WTC11 (cell line): ENCODE data around the gene CKM.

Experiments used
- ATF1 ChIP-seq: sonication (generic); formaldehyde crosslinking; IDR thresholded peaks from 2 replicates; pipeline ENCODE4 v1.8.1; 2023; ENCODE audit warnings: mild to moderate bottlenecking, moderate library complexity, missing genetic modification reagents
- ESRRA ChIP-seq: sonication (generic); formaldehyde crosslinking; IDR thresholded peaks from 2 replicates; pipeline ENCODE4 v1.8.1; 2022; ENCODE audit warnings: mild to moderate bottlenecking, missing genetic modification reagents, borderline replicate concordance
- MLX ChIP-seq: sonication (generic); formaldehyde crosslinking; IDR thresholded peaks from 2 replicates; pipeline ENCODE4 v1.8.1; 2023; ENCODE audit warnings: mild to moderate bottlenecking, missing genetic modification reagents, moderate library complexity
- NFYB ChIP-seq: sonication (generic); formaldehyde crosslinking; conservative IDR thresholded peaks from 2 replicates; pipeline ENCODE4 v1.8.0; 2022; ENCODE audit warnings: low read depth, missing genetic modification reagents
- TEAD4 ChIP-seq: sonication (generic); formaldehyde crosslinking; IDR thresholded peaks from 2 replicates; pipeline ENCODE4 v1.8.0; 2022; ENCODE audit warnings: mild to moderate bottlenecking, missing genetic modification reagents
- TF ChIP-seq, protein P1 (sequence below): sonication (generic); formaldehyde crosslinking; IDR thresholded peaks from 2 replicates; pipeline ENCODE4 v1.8.0; 2022; ENCODE audit warnings: mild to moderate bottlenecking, missing genetic modification reagents
- TF ChIP-seq, protein P2 (sequence below): fragments of 200-600 bp; IDR thresholded peaks from 2 replicates; pipeline ENCODE4 v1.8.0; 2022; ENCODE audit warnings: antibody characterized with exemption
- TF ChIP-seq, protein P3 (sequence below): fragments of 250-450 bp; sonication (Bioruptor Pico); IDR thresholded peaks from 2 replicates; pipeline ENCODE4 v1.9.0; 2021; ENCODE audit warnings: mild to moderate bottlenecking
- TF ChIP-seq, protein P4 (sequence below): fragments of 250-450 bp; sonication (Bioruptor Pico); IDR thresholded peaks from 2 replicates; pipeline ENCODE4 v1.9.0; 2021; ENCODE audit warnings: mild to moderate bottlenecking

GRCh38 chr19:45311621-45312020 is 11.1 kb downstream of the CKM start:
- TF ChIP-seq, protein P1, sequence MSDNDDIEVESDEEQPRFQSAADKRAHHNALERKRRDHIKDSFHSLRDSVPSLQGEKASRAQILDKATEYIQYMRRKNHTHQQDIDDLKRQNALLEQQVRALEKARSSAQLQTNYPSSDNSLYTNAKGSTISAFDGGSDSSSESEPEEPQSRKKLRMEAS, result no peak
- TF ChIP-seq, protein P2, sequence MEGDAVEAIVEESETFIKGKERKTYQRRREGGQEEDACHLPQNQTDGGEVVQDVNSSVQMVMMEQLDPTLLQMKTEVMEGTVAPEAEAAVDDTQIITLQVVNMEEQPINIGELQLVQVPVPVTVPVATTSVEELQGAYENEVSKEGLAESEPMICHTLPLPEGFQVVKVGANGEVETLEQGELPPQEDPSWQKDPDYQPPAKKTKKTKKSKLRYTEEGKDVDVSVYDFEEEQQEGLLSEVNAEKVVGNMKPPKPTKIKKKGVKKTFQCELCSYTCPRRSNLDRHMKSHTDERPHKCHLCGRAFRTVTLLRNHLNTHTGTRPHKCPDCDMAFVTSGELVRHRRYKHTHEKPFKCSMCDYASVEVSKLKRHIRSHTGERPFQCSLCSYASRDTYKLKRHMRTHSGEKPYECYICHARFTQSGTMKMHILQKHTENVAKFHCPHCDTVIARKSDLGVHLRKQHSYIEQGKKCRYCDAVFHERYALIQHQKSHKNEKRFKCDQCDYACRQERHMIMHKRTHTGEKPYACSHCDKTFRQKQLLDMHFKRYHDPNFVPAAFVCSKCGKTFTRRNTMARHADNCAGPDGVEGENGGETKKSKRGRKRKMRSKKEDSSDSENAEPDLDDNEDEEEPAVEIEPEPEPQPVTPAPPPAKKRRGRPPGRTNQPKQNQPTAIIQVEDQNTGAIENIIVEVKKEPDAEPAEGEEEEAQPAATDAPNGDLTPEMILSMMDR, result no peak
- TF ChIP-seq NFYB (CRISPR knock-in tag) (no peak), ESRRA (CRISPR knock-in tag) (no peak), TEAD4 (CRISPR knock-in tag) (no peak), MLX (CRISPR knock-in tag) (no peak), ATF1 (CRISPR knock-in tag) (no peak)
- TF ChIP-seq, protein P3, sequence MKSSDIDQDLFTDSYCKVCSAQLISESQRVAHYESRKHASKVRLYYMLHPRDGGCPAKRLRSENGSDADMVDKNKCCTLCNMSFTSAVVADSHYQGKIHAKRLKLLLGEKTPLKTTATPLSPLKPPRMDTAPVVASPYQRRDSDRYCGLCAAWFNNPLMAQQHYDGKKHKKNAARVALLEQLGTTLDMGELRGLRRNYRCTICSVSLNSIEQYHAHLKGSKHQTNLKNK (CRISPR knock-in tag), result no peak
- TF ChIP-seq, protein P4, sequence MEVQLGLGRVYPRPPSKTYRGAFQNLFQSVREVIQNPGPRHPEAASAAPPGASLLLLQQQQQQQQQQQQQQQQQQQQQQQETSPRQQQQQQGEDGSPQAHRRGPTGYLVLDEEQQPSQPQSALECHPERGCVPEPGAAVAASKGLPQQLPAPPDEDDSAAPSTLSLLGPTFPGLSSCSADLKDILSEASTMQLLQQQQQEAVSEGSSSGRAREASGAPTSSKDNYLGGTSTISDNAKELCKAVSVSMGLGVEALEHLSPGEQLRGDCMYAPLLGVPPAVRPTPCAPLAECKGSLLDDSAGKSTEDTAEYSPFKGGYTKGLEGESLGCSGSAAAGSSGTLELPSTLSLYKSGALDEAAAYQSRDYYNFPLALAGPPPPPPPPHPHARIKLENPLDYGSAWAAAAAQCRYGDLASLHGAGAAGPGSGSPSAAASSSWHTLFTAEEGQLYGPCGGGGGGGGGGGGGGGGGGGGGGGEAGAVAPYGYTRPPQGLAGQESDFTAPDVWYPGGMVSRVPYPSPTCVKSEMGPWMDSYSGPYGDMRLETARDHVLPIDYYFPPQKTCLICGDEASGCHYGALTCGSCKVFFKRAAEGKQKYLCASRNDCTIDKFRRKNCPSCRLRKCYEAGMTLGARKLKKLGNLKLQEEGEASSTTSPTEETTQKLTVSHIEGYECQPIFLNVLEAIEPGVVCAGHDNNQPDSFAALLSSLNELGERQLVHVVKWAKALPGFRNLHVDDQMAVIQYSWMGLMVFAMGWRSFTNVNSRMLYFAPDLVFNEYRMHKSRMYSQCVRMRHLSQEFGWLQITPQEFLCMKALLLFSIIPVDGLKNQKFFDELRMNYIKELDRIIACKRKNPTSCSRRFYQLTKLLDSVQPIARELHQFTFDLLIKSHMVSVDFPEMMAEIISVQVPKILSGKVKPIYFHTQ (CRISPR knock-in tag), result no peak
